Measurements from ENCODE around the gene ZNF454. TPM values are rescaled to one million over a fixed set of nuclear protein-coding genes. Genes with fewer than 3 reads are reported as not detected.

Gene ZNF454
- total and polyA plus RNA-seq, 9 donors: 2.2 to 7.4 (median 4.4) TPM

DNA sequence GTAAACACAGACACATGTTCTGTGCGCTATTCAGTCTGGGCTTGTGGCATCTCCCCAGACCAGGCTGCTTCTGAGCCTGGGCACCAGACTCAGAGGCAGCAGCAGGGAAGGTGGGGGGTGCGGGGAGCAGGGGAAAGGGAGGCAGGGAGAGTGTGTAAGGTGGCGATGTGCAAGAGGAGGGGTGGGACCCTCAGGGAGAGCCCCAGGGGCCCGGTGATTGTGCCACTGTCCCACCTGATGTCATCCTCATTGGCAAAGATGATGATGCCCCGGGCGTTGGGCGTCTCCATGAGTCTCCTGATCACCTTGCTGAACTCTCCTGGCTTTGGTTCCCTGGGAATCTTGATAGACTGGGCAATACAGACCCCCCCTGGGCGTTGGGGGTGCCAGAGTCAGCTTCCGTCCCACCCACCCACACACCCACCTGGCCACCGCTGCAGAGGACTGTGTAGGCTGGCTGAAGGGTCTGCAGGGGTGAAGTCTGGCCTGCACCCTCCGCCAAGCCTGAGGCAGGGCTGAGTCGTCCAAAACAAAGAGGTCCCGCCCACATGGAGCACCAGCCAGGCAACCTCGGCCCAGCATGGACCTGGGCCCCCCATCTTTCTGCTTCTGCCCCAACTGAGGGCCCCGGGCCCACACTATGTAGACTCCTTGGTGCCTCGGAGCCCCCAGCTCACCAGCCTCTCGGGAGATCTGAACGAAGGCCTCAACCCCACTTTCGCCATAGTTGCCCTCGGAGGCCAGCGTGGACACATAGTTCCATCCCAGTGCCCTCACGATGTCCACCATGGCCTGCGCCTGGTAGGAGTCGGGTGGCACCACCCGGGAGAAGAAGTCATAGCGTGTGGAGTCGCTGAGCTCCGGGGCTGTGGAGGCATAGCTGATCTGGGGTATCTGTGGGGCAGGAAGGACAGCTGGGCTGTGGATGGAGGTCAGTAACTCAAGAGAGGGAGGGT is 50.5 kb downstream of the ZNF454 start:
- H3K9me3 ChIP-seq: peaks cover 6 to 7% of the 10 kb centered on the region in 2 donors
- TF ChIP-seq, protein P1, sequence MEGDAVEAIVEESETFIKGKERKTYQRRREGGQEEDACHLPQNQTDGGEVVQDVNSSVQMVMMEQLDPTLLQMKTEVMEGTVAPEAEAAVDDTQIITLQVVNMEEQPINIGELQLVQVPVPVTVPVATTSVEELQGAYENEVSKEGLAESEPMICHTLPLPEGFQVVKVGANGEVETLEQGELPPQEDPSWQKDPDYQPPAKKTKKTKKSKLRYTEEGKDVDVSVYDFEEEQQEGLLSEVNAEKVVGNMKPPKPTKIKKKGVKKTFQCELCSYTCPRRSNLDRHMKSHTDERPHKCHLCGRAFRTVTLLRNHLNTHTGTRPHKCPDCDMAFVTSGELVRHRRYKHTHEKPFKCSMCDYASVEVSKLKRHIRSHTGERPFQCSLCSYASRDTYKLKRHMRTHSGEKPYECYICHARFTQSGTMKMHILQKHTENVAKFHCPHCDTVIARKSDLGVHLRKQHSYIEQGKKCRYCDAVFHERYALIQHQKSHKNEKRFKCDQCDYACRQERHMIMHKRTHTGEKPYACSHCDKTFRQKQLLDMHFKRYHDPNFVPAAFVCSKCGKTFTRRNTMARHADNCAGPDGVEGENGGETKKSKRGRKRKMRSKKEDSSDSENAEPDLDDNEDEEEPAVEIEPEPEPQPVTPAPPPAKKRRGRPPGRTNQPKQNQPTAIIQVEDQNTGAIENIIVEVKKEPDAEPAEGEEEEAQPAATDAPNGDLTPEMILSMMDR (IDR thresholded peaks at IDR 0.05): no peak
- TF ChIP-seq POLR2A (IDR thresholded peaks at IDR 0.05): no peak
- no peak for TF ChIP-seq EP300 (IDR thresholded peaks at IDR 0.05)
- no peak for DNase-seq
- no peaks in the 10 kb centered on the region for H3K27me3 ChIP-seq
- intact Hi-C loops (cut with DNase I): no loop called here
- no peak overlapping the region for H3K4me3 ChIP-seq
- WGBS, 3 donors: 87 to 92% (median 90%) methylated on average over 27 to 28 of the region's 28 CpGs
- no peaks in the 10 kb centered on the region for H3K4me1 ChIP-seq (ENCODE audit: insufficient read depth)
- H3K27ac ChIP-seq: no peak overlapping the region
- no peaks in the 10 kb centered on the region for H3K36me3 ChIP-seq

DNA sequence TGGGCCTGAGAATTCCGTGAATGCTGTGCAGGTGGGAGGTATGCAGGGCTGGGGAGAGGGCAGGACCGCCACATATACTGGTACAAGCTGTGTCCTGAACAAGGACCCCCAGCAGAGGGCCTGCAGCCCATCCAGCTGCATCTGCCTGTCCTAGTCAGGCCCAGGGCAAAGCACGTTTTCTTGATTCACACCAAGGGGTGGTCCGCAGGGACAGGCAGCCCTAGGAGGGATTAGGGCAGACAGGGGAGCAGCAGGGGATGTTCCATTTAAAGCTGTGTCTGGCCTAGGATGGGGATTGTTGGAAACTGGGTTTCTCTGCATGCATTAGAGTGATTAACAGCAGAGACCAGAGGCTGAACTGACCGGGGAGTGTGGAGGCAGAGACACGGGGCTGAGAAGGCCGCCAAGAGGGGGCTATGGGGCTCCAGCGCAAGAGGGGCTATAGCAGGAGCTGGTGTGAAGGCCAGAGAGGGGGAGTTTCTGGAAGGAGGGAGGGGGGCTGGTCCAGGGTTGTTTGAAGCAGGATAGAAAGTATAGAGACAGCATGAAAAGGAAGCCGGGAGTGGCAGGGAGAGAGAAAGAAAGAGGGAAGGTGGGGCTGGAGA is 51.4 kb downstream of the ZNF454 start:
- H3K27ac ChIP-seq: no peak overlapping the region
- peaks cover 0 to 7% of the 10 kb centered on the region in 2 donors for H3K9me3 ChIP-seq
- DNase-seq: no peak
- TF ChIP-seq, protein P1 (IDR thresholded peaks at IDR 0.05): no peak
- TF ChIP-seq POLR2A (IDR thresholded peaks at IDR 0.05) (no peak), EP300 (IDR thresholded peaks at IDR 0.05) (no peak)
- H3K4me3 ChIP-seq: no peak overlapping the region
- no peaks in the 10 kb centered on the region for H3K36me3 ChIP-seq
- intact Hi-C loops (cut with DNase I): no loop called here
- WGBS, 3 donors: 37 to 49% (median 40%) methylated on average over 9 of the region's 9 CpGs
- no peaks in the 10 kb centered on the region for H3K4me1 ChIP-seq (ENCODE audit: insufficient read depth)
- no peaks in the 10 kb centered on the region for H3K27me3 ChIP-seq

DNA sequence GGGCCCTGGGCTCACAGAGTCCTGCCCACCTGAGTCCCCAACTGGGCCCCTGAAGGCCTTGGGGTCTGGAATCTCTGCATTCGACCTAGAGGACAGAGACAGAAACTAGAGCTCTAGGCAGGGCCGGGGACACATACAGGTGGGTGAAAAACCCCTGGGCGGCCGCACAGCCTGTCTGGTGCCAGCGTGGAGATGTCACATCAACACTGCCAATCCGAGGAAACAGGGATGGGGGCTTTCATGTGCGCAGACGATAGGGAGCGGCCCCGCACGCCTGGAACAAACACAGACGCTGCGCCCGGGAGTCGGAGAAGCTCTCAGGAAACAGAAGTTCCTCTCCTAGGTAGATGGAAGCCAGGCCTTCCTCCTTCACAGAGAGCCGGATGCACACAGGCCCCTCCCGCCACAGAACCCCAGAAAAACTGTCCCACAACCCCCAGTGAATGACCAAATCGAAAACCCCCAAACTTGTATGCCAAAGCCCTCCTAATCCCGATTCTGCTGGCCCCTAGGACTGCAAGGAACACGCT is 52.3 kb downstream of the ZNF454 start:
- no peaks in the 10 kb centered on the region for H3K27me3 ChIP-seq
- H3K4me3 ChIP-seq: no peak overlapping the region
- H3K27ac ChIP-seq: no peak overlapping the region
- 77 to 83% (median 80%) methylated on average over 20 of the region's 20 CpGs for WGBS, 3 donors
- TF ChIP-seq EP300 (IDR thresholded peaks at IDR 0.05): no peak
- no peak for TF ChIP-seq POLR2A (IDR thresholded peaks at IDR 0.05)
- TF ChIP-seq, protein P1 (IDR thresholded peaks at IDR 0.05): no peak
- intact Hi-C loops (cut with DNase I): no loop called here
- no peaks in the 10 kb centered on the region for H3K4me1 ChIP-seq (ENCODE audit: insufficient read depth)
- H3K36me3 ChIP-seq: no peaks in the 10 kb centered on the region
- H3K9me3 ChIP-seq: peaks cover 0 to 7% of the 10 kb centered on the region in 2 donors
- DNase-seq: no peak

DNA sequence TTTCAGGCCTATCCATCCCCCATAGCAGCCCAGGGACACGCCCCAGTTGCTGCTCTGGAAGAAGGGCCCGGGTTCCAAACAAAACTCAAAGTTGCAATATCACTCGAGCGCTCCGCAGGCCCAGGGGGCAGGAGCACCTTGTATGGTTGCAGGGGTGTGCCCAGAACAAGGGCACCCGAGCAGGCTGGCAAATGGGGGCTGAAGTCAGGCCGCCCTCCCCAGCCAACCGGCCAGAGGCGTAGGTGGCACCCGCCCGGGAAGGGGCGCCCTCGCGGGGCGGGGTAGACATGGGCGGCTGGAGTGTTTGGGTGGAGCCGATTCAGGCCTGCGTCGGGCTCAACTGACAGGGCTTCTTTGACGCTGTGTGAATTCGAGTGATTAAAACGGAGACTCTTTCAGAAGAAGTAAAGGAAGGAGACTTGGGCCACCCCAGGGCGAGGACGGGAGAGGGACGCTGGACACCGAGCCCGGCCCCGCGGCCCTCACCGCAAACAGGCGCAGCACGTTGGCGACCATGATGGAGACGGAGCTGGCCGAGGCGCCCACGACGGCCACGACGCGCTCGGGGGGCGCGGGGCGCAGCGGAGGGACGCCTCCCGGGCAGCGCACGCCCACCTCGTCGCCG is 53.1 kb downstream of the ZNF454 start:
- no peak for DNase-seq
- no peak for TF ChIP-seq EP300 (IDR thresholded peaks at IDR 0.05)
- TF ChIP-seq, protein P1 (IDR thresholded peaks at IDR 0.05): no peak
- H3K4me1 ChIP-seq (ENCODE audit: insufficient read depth): no peaks in the 10 kb centered on the region
- WGBS, 3 donors: 17 to 39% (median 30%) methylated on average over 25 to 53 of the region's 53 CpGs
- no peaks in the 10 kb centered on the region for H3K27me3 ChIP-seq
- no peaks in the 10 kb centered on the region for H3K36me3 ChIP-seq
- intact Hi-C loops (cut with DNase I): no loop called here
- peaks cover 0 to 7% of the 10 kb centered on the region in 2 donors for H3K9me3 ChIP-seq
- H3K27ac ChIP-seq: no peak overlapping the region
- H3K4me3 ChIP-seq: no peak overlapping the region
